GM21717 (cell line): ENCODE results near the gene HLA-DQA1.
"Not testable (repeated sequence)": the region's sequence is repeated elsewhere in the genome, so short reads cannot be mapped to it uniquely, and the experiment has no call there.

Experiments used
- ATAC-seq: cut with Tn5 transposase; IDR thresholded peaks from one replicate; pipeline ENCODE4 v1.9.1; 2021; ENCODE audit warnings: mild to moderate bottlenecking, moderate library complexity; ENCODE audit not compliant: unreplicated experiment

The HLA-DQA1 gene

GRCh38 chr6:32621372-32621771 is 15.8 kb upstream of the HLA-DQA1 start:
- ATAC-seq = no peak

GRCh38 chr6:32622545-32623401 is 14.4 kb upstream of the HLA-DQA1 start:
- ATAC-seq = peak; percentile 65

GRCh38 chr6:32623693-32624092 is 13.5 kb upstream of the HLA-DQA1 start:
- no peak for ATAC-seq

- no peak for ATAC-seq
Observed at GRCh38 chr6:32624565-32624964, 12.6 kb upstream of the HLA-DQA1 start.

GRCh38 chr6:32625137-32625536 is 12.1 kb upstream of the HLA-DQA1 start:
- no peak for ATAC-seq

GRCh38 chr6:32627249-32627648 is 10.0 kb upstream of the HLA-DQA1 start:
- ATAC-seq = no peak

GRCh38 chr6:32627831-32628230 is 9.4 kb upstream of the HLA-DQA1 start:
- no peak for ATAC-seq

- ATAC-seq = not testable (repeated sequence)
Observed at GRCh38 chr6:32629793-32630192, 7.4 kb upstream of the HLA-DQA1 start.

- no peak for ATAC-seq
Observed at GRCh38 chr6:32635526-32636123, 1.6 kb upstream of the HLA-DQA1 start.

- no peak for ATAC-seq
Observed at GRCh38 chr6:32637883-32638282, 677 bp downstream of the HLA-DQA1 start.

GRCh38 chr6:32638532-32639219 is 1.5 kb downstream of the HLA-DQA1 start:
- no peak for ATAC-seq

- ATAC-seq = no peak
Observed at GRCh38 chr6:32639440-32640394, 2.5 kb downstream of the HLA-DQA1 start.

- no peak for ATAC-seq
Observed at GRCh38 chr6:32641122-32641521, 3.9 kb downstream of the HLA-DQA1 start.

- not testable (repeated sequence) for ATAC-seq
Observed at GRCh38 chr6:32641785-32642719, 4.8 kb downstream of the HLA-DQA1 start.

- no peak for ATAC-seq
Observed at GRCh38 chr6:32642720-32643106, 5.5 kb downstream of the HLA-DQA1 start.

- no peak for ATAC-seq
Observed at GRCh38 chr6:32643904-32644303, 6.7 kb downstream of the HLA-DQA1 start.

GRCh38 chr6:32645047-32645703 is 8.0 kb downstream of the HLA-DQA1 start:
- no peak for ATAC-seq

GRCh38 chr6:32655203-32655710 is 18.1 kb downstream of the HLA-DQA1 start:
- no peak for ATAC-seq

- not testable (repeated sequence) for ATAC-seq
Observed at GRCh38 chr6:32657329-32657728, 20.1 kb downstream of the HLA-DQA1 start.
